GM19372 (cell line): ENCODE results near the gene RAB40C.

ENCODE experiments used
- ATAC-seq: cut with Tn5 transposase; IDR thresholded peaks from one replicate; pipeline ENCODE4 v1.9.1; 2021; ENCODE audit warnings: mild to moderate bottlenecking, low read depth, moderate library complexity; ENCODE audit not compliant: unreplicated experiment

RAB40C gene

DNA sequence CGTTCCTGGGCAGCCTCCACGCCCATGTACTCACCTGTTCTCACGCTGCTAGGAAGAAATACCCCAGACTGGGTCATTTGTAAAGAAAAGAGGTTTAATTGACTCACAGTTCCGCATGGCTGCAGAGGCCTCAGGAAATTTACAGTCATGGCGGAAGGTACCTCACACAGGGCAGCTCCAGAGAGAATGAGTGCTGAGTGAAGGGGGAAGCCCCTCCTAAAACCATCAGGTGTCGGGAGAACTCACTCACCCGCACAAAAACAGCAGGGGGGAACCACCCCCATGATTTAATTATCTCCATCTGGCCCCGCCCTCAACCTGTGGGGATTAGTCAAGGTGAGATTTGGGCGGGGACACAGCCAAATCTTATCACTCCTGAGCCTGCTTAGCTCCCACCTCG lies 18.2 kb downstream of the RAB40C start:
- ATAC-seq, result no peak

DNA sequence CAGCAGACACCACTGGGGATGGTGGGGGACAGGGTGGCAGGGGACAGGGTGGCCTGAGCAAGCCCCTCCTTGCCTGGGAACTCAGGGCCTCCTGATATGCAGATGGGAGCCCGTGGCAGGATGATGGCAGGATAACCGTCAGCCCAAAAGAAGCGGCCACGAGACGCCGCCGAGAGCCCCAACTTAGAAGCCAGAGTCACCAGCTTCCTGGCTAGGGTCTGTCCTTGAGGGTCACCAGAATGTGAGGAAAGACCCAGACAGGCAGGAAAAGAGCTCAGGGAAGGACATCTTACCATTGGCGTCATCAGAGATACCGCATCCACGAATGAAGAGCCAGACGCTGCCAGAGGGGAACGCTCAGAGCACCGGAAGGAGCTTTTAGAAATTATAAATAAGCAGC lies 19.4 kb downstream of the RAB40C start:
- ATAC-seq, result no peak

DNA sequence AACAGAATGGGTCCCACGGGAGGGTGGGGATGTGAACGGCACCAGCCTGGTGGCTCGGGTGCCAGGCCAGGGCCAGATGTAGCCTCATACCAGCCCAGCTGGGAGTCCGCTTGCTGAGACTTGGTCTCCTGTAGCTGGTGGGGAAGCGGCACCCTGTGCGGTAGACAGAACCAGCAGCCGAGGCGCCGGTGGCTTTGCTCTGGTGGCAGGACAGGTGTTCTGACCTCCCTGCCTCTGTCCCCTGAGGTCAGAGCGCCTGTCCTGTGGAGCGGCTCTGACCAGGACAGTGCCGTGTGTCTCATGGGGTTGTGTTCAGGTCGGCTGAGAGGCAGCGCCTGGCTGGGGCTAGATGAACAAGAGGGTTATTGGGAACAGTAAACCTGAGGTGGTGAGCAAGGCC lies 20.1 kb downstream of the RAB40C start:
- ATAC-seq, result no peak

DNA sequence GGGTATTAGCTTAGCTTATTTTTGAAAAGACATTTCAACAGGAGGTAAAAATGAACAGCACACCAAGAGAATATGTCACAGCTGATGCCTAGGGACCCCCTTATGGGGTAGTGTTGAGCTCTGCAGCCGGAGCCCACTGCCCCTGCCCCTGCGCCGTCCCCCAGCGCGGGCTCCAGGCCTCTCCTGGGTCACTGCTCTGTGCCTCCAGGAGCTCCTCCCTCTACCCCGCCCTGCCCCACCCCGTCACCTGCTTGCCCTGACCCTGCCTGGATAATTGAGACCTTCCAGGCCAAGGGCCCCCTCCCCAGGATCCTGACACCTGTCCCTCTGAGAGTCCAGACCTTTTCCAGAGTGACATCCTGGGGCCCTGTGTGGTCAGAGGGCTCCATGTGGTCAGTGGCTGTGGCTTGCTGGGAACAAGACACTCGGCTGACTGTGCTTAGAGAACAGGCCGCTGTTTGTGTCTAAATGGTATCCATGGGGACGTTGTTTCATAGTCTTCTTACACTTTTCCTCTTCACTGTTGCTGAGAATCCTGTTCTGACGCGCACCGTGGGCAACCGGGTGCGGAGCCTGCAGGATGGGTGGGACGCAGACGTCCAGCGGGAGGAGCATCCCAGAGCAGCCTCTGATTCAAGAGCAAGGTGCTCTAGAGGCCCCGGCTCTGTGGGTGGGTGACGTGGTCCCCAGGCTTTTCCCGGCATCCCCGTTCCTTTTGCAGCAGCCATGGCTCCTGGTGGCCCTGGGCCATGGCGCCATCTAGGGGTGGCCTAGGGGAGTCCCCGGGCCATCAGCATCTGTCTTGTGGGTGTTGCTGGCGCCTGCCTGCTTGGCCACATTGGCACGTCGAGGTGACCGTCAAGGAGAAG lies 20.9 kb downstream of the RAB40C start:
- no peak for ATAC-seq

DNA sequence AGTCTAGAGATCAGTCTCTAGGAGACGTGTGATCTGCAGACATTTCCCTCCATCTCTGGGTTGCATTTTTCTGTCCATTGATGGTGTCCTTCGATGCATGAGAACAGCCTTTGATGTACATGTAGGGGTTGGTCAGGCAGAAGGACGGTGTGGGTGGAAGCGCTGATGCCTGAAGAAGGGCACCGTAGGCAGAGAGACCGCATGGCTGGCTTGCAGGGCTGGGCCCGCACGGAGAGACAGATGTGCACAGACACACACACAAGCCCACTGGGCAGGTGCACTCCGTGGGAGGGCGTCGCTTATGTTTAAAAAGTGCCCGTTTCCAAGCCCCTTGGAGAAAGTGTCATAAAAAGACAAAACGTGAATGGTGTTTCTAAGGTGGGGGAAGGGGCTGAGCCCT lies 25.3 kb downstream of the RAB40C start:
- no peak for ATAC-seq

DNA sequence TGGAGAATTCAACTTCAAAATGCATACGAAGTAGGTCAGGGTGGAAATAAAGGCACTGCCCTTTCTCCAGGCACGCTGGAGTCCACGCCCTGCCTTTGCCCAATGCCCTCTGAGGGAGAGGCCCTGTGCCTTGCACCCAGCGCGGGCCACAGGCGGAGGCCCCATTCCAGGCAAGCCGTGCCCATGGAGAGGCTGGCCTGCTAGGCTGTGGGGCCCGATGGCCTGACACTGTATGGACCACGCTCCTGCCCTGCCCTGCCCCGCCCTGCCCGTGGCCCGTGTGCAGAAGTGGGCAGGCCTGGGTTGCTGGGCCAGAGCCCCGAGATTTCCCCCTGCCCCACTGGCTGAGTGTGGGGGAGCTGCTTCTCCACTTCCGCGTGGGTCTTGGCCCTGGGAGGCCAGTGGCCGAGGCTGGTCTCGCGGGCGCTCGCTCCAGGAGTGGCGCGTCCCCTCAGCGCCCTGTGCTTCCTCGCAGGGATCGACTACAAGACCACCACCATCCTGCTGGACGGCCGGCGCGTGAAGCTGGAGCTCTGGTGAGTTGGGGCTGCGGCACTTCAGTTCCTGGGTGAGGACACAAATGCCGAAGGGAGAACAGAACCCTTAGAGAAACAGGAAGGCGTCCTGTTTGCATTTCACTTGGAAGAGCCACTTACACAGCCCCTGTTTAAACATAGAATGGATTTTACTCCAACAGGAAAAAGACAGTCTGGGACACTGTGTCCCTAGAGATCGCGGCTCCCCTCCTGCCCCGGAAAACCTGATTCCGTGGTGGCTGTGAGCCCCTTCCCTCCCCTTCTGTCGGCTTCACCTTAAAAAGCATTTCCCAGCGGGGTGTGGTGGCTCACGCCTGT lies 27.1 kb downstream of the RAB40C start:
- no peak for ATAC-seq

DNA sequence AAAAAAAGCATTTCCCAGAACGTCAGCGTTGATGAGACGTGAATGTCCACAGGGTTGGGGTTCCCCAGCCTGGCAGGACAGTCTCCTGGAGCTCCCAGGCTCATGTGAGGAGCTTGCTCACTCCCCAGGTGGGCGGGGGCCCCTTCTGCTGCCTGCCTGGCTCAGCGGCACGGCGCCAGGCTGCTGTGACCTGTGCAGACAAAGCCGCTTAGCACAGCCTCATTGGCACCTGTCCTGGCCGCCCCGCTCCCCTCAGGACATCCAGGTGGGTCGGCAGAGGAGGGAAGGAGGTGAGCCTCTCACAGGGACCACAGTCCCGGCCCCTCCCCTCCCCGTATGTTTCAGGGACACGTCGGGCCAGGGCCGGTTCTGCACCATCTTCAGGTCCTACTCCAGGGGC lies 28.0 kb downstream of the RAB40C start:
- ATAC-seq, result no peak

DNA sequence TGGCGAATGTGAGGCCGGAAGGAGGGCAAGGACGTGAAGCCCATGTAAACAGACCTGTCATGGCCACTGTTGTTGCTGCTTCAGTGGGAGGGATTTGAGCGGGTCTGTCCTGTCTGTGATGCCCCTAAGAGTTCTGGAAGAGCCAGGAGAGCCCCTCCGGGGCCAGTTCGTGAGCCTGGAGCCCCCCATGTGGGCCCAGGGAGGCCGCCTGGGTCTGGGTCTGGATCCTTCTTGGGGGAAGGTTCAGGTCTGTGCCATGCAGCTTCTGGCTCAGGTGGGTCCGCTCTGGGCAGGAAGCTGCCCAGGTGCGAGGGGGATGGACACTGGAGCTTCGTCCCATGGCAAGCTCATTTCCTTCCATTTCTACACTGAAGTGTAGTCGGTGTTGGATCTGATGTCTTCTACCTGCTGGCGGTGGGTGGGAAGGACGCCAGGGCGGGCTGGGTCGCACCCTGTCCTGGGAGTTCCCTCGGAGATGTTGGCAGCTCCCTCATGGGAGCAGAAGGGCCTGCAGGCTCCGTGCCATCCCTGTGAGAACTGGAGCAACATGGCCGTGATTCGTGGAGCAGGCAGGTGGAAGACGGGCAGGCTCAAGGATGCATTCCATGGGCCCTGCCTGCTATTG lies 29.7 kb downstream of the RAB40C start:
- no peak for ATAC-seq

DNA sequence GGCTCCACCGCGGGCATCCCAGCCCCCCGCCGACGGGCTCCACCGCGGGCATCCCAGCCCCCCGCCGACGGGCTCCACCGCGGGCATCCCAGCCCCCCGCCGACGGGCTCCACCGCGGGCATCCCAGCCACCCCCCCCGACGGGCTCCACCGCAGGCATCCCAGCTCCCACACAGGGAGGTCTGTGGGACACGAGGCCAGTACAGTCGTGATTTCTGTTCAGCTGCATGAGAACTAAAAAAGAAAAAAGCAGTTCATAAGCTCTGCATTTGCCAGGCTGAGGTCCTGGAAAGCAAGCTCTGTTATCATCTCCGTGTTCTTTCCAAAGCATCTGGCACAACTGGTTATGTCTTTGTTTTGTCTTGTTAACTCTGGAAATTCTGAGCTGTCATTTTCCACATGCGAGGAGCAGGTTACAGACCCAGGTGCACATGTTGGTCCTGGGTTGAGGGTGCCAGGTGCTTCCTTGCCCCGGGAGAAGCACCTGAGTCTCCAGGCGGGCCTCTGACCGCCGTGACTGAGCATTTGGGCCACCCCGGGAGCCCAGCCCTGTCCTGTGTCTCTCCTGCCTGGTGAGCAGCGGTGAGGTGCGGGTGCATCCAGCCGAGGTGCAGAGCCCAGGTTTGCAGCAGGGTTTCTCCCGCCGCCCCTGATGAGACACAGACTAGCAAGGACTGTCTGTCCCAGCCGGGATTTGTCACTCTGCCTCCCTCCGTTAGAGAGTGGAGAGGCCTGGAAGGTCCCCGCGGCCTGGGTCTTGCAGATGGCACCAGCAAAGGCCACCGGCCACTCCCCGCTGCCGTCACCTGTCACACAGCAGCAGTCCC lies 31.0 kb downstream of the RAB40C start:
- ATAC-seq, result no peak

DNA sequence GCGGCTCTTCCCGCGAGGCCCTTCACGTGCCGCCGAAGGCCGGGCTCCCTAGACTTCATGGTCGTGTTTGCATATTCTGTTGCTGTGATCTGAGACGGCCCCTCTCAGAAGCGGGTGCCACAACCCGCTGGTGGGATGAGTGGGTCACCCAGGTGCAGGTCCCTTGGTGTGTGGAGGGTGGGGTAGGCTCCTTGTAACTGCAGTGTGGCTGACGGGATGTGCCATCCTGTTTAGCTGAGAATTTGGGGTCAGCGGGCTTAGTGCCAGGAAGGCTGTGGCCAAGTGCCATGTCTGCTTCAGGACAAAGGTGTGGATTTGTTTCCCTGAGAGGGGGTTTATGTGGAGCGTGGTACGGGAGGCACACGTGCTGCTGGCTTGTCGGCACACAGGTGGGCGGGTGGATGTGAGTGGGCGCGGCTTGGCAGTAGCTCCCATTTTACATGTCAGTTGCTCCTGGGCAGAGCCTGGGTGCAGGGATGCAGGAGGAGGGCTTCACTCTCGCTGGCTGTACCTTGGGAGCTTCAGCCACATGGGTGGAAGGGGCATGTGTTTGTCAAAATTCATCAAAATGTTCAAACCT lies 31.8 kb downstream of the RAB40C start:
- no peak for ATAC-seq

DNA sequence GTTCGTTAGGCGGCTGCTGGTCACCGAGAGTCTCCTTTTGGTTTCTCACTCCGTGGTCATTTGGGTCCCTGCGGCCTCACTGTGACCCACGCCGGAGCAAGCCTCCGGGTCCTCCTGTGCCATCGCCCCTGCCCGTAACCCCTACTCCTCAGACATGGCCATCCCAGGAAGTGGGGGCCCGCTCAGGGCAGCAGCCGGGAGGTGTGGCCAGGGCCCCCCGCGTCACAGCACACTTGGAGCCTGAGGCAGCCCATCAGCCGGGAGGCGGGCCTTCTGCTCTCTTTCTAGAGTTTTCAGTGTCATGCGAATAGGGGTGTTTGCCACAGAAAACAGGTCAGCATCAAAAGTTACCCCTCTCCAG lies 33.0 kb downstream of the RAB40C start:
- no peak for ATAC-seq

DNA sequence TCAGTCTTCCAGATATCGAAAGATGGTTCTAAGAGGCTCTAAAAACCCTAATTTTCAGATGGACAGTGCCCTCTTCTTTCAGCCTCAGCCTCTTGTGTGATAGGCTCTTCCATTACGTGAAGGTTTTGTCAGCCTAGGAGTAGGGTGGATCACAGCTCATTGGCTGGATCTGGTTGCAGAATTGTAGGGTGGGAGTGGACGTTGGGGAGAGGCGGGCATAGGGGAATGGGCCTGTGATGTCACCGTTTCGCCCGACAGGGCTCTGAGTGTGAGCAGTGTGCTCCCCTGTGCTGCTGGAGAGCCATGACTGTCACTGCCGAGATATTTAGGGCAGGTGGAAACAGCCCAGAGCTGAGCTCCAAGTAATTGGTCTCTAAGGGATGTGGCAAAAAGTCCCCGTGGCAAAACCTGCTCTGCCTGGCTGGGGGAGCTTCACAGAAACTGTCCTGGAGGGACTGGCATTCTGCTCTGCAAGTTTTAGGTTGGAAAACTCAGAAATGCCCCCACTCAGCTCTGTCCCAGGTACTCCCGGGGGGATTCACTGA lies 34.7 kb downstream of the RAB40C start:
- ATAC-seq, result no peak

DNA sequence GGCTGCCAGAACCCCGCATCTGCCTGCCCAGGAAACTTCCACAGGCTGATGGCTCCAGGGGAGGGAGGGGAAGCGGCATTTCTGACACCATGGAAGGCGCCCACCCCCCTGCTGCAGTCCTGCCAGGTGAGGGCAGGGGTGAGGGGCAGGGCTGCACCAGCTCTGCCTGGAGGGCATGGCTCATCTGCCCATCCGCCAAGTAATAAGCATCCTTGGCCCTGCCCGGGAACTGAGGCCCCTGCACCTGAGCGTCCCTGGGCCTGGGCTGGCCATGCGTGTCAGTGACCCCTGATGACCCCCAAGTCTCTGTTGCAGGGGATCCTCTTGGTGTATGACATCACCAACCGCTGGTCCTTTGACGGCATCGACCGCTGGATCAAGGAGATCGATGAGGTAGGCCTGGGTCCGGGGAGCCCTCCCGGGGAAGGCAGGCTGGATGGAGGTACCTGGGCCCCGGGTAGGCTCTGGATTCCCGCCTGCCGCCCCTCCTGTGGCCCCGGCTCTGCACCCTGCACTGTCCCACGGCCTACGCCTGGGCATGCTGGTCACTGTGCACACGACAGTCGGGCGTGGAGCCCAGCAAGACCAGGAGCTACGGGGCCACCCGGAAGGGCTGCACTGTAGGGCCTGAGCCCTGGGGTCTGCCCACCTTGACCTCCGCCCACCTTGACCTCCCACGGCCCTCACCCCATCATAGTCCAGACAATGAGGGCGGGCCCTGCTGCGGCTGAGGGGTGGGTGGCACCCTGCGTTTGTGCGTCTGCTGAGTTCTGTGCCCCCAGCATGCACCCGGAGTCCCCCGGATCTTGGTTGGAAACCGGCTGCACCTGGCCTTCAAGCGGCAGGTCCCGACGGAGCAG lies 35.5 kb downstream of the RAB40C start:
- ATAC-seq, result no peak

DNA sequence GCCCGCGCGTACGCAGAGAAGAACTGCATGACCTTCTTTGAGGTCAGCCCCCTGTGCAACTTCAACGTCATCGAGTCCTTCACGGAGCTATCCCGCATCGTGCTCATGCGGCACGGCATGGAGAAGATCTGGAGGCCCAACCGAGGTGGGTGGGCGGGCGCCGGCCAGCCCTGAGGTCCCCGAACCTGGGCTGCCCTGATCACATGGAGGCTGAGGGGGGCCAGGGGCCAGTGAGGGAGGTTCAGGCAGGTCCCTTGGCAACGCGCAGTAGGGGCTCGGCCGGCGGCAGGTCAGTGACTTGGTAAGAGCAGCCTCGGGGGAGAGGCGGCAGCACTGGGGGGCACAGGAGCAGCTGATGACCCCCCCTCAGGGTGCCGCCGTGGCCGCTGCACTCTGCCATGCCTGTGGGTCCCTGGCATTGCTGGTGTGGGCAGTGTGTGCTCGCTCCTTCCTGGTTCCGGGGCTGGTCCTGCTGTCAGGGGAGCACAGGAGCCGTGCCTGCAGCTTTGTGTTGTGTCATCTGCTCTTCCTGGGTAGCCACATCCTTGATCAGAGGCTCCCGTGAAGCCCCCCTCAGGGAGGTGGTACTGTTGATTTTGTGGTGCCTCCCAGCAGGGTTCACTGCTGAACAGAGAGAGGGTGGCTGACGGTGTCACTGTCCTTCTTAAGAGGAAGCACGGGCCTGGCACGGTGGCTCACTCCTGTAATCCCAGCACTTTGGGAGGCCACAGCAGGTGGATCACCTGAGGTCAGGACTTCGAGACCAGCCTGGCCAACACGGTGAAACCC lies 36.3 kb downstream of the RAB40C start:
- ATAC-seq, result no peak

DNA sequence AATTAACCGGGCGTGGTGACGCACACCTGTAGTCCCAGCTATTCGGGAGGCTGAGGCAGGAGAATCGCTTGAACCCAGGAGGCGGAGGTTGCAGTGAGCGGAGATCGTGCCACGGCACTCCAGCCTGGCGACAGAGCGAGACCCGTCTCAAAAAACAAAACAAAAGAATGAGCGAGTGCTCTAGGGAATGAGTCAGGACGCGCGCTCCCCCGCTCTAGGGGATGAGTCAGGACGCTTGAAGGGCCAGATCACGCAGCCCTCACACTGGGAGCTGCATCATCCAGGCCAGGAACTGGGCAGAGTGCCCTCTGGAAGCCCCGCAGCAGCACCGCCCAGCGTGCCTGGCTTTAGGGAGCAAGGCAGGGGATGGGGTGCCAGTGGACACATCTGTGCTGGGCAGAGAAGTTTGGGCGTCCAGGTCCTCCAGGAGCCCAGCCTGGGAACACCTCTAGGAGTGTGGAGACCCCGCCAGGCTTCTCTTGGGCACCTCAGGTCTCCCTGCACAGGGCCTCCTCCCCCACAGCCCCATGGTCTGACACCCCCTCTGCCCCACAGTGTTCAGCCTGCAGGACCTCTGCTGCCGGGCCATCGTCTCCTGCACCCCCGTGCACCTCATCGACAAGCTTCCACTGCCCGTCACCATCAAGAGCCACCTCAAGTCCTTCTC lies 37.1 kb downstream of the RAB40C start:
- no peak for ATAC-seq

DNA sequence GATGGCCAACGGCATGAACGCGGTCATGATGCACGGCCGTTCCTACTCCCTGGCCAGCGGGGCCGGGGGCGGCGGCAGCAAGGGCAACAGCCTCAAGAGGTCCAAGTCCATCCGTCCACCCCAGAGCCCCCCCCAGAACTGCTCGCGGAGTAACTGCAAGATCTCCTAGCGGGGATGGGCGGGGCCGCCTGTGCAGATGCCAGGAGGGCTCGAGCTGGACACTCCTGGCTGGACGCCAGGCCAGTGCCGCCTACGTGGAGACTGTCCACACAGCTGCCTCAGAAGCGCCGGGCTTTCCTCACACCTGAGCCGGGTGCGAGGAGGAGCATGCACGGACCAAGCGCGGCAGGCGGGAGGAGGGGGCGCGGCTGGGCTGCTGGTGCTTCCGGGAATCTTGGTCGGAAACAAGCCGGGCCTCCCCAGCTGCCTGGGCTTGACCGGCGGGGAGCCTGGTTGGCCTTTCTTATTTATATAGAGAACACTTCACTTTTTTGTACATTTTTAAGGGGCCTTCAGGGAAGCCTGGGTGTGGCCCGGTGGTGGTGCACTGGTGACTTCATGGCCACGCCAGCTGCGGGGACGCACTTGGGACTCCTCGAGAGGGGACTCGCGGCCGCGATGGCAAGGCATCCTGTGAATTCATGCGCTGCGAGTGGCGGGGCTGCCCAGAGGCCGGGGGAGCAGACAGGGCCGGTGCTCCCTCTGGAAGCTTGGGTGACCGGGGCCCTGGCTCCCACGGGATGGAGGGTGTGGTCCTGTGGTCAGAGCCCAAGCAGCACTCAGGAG lies 37.8 kb downstream of the RAB40C start:
- no peak for ATAC-seq
